ENCODE results near the gene TRMT1.
A peak's percentile ranks its signal among the peaks of the same experiment; 100 is the strongest.

The TRMT1 gene

GRCh38 chr19:13102416-13102665 is 14.2 kb downstream of the TRMT1 start:
- DNase-seq (ENCODE audit: low read depth) = no peak

DNA sequence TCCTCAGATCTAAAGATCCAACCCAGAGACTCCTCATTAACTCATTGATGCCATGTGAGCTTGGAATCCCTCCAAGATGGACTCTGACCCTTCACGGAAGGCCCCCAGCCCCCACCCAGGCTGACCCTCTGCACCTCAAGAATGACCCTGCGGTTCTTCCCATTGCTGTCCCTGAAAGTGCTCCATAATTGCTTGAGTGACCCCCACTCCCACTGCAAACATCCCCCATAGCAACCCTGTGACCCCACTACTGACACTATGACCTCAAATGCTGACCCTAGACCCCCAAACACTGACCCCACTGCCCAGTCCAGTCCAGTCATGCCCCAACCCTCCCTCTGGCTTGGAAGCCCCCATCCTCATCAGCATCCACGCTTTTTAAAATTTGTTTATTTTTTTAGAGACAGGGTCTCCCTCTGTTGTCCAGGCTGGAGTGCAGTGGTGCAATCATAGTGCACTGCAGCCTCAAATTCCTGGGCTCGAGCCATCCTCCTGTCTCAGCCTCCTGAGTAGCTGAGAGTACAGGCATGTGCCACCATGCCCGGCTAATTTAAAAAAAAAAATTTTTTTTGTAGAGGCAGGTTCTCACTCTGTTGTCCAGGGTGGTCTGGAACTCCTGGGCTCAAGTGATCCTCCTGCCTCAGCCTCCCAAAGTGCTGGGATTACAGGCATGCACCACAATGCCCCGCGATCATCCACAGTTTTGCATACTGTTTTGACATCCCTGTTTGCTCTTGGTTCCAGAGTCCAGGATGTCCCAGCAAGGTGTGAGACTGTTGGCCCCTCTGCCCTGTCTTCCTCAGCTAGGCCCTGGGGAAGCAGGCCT is 14.7 kb downstream of the TRMT1 start:
- DNase-seq (ENCODE audit: low read depth) = no peak

- DNase-seq (ENCODE audit: low read depth) = no peak
These were observed 15.5 kb downstream of the TRMT1 start for GRCh38 chr19:13100841-13101589.

DNA sequence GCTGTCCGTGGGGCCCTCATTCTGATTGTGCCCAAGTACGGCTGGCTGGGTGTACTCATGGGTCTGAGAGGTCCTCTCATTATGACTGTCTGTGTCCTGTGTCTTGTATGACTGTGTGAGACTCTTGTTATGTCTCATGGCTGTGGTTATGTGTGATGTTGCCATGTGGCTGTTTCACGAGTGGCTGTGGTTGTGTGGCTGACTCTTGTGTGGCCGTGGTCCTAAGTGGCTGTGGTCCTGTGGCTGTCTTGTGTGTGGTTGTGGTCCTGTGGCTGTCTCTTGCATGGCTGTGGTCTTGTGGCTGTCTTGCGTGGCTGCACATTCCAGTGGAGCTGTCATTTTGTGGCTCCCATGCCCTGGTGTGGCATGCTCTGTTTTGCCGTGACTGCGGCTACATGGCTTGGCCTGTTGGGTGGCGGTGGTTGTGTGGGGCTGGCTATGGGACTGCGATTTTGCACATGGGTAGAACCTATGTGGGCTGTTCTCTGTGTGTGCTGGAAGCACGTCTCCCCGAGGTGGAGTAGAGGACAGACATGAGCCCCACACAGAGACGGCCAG is 16.4 kb downstream of the TRMT1 start:
- no peak for DNase-seq (ENCODE audit: low read depth)

GRCh38 chr19:13099073-13099999 is 17.2 kb downstream of the TRMT1 start:
- DNase-seq (ENCODE audit: low read depth) = peak; percentile 65

DNA sequence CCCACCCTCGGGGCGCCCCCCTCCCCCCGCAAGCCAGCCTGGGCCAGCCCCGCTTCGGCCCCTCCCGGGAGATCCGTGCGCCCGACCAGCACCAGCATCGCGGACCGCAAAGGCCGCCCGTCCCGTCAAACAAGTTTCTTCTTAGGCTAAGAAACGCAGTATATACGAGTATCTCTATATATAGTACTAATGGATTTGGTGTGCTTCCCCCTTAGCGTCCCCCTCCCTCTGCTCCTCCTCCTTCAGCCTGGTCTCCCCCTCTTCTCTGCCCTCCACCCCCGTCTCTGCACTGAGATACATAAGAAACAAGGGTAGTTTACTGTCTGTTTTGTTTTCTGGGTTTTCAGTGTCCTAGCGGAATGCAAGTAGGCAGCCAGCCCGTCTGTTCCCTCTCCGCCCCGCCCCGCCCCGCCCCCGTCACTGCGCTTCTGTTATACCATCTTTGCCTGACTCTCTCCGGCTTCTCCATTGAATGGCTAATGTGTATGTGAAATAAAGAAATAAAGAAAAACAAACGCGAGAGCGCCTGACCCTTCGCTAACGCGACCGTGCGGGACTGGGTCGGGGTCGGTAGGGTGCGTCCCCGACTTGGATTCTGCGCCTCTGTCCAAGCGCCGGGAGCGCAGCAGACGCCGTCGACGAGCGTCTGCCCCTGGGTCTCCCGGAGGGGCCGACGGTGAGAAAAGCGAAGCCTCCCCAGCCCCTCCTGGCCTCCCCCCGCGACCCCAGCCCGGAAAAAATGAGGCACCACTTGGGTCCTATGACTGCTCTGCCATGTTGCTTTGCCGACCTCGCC is 18.1 kb downstream of the TRMT1 start:
- no peak for DNase-seq (ENCODE audit: low read depth)

DNA sequence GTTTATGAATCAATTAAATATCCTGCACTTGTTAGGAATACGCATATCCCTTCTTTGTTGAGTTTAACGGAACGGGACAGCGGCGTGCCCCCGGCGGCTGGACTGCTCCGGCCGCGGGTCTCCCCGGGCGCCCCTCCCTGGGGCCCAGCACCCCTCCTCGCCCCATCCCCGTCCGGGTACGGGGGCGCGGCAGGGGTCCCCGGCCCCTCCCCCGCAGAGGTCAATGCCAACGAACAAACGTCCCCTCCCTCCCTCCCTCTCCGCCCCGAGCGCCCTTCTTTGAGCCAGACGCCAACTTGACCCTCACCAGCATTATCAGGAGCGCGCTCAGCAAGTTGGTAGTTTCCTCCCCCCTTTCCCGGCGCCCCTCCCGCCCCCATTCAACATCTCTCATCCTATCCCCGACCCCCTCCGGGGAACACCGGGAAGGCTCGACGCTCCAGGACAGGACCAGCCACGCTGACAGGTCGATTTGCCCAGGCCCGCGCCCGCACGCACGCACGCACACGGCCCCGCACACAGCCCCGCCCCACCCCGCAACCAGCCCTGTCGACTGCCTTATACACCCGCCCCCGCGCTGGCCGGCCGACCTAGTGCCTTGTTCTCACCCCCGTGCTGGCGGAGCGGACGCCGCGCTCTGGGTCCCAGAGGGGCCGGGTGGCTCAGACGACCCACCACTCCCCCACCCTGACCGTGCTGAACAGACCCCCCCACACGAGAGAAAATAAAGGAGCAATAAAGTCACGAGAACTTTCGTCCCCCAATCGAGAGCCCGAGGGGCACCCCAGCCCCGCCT is 18.9 kb downstream of the TRMT1 start:
- DNase-seq (ENCODE audit: low read depth) = no peak

GRCh38 chr19:13097033-13097462 is 19.5 kb downstream of the TRMT1 start:
- no peak for DNase-seq (ENCODE audit: low read depth)

DNA sequence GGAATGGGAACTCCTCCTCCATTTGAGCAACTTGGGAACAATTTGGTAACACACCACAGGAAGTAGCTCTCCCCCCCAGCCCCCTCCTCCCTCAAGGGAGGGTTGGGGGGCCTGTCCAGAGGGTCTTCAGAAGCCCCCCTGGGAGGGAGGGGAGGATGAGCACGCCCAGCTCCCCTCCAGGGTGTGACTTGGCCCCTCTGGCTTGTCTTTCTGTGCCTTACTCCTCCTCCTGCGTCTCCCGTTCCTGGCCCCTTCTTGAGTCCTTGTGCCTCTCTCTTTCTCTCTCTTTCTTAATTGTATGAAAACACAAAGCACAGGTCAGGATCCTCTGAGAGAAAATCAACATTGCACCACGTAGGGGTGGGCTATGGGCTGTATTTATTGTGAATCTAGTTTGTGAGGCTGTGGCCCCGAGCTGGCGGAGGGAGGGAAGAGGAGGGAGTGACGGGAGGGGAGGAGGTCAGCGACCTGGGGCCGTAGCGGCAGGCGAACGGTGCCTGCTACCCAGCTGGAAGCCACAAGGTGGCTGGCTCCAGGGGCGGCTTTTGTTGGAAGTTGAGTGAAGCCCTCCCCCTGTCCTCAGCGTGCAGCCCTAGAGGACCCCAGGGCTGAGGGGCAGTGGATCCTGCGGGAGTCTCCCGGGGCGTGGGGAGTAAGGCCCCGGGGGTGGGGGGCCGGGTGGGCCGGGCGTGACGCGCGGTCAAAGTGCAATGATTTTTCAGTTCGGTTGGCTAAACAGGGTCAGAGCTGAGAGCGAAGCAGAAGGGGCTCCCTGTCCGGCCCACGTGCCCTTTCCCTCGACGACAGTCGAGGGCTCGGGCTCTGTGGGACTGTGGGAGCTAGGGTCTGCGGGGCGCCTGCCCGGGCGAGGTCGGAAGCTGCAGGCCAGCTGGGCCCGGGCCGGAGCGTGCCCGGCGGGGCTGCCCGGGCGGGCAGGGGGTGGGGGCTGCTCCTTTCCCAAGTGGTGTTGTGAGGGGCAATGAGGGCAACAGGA is 20.3 kb downstream of the TRMT1 start:
- no peak for DNase-seq (ENCODE audit: low read depth)

- DNase-seq (ENCODE audit: low read depth) = no peak
These were observed 21.2 kb downstream of the TRMT1 start for GRCh38 chr19:13095393-13095784.

DNA sequence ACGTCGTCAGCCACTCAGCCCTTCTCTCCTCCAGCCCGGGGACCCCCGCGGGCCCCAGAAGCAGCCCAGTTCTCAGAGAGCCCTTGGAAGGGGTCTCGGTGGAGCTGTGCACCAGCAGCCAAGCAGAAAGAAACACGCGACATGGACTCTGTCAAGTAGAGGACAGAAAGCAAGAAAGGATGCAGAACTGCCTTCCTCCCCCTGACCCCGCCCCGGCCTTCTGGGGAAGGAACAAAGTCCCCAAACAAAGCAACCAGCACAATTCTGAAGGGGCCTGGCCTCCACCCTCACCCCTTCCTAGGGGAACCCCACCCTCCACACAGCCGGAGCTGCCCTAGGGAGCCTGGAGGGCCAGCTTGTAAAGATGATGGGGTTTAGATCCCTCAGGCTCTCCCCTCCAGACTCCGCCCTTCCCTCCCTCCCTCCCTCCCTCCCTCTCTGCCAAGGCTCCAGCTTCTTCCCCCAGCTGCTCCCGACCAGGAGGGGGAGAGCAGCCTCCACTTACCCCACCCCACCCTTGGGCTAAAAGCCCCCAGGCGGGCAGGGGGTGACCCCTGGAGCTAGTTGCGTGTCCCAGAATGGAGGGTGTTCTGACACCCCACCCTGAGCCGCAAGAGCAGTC is 21.7 kb downstream of the TRMT1 start:
- DNase-seq (ENCODE audit: low read depth) = no peak

DNA sequence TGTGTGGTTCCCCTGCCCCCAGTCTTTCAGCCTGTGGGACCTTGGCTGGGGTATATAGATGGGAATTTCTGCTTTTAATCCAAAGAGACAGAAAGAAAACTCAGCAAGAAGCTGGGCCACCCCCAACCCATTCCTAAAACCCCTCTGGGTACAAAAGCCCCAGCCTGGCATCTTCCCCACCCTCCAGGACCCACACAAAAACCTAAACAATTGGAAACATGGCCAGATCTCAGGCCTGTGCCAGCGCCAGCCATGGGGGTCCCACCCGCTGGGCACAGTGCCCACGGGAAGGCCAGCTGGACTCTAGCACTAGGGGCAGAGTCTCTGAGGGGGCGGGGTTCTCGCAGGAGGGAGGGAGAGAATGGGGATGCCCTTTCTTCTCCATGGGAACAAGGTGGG is 22.4 kb downstream of the TRMT1 start:
- no peak for DNase-seq (ENCODE audit: low read depth)

- peak; percentile 62 for DNase-seq (ENCODE audit: low read depth)
These were observed 23.0 kb downstream of the TRMT1 start for GRCh38 chr19:13093407-13094105.

DNA sequence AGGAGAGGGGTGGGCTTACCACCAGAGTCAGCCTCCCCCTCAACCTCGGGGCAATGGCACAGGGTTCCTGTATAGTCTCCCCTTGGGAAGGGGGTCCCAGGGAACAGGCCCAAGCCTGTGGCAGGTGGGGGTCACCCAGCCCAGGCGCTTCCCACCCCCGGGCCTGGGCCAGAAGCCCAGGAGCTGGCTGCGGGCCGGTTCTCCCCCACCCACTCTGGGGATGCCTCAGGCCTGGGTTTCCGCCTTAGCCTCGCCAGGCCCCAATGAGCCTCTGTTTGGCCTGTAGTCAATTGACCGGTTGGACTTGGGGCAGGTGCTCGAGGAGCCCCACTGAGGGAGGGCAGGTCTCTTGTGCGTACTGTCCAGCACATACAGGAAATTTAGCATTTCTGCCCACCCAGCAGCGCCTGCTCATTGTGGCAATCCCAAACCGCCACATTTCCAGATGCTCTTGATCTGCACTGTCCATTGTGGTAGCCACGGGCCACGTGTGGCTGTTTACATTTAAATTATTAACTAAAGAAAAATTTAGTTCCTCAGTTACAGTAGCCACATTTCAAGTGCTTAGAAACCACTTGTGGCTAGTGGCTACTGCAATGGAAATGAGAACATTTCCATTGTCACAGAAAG is 23.8 kb downstream of the TRMT1 start:
- DNase-seq (ENCODE audit: low read depth) = no peak

DNA sequence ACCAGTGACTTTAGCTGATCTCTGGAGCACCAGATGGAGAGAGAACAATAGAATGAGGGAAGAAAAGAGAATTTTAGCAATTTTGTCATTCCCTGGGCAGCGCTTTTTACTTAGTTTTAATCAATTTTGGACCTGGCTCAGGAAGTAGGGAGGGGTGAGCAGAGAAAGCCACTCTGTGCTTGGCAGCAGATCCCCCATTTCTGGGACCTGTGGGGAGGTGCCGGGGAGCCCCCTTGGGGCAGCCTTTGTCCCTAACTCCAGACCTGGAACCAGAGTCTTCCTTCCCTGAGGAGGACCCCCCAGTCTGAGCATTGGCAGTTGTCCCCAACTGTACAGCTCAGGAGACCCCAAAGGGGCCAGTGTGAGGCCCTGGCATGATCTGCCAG is 24.4 kb downstream of the TRMT1 start:
- DNase-seq (ENCODE audit: low read depth) = no peak

DNA sequence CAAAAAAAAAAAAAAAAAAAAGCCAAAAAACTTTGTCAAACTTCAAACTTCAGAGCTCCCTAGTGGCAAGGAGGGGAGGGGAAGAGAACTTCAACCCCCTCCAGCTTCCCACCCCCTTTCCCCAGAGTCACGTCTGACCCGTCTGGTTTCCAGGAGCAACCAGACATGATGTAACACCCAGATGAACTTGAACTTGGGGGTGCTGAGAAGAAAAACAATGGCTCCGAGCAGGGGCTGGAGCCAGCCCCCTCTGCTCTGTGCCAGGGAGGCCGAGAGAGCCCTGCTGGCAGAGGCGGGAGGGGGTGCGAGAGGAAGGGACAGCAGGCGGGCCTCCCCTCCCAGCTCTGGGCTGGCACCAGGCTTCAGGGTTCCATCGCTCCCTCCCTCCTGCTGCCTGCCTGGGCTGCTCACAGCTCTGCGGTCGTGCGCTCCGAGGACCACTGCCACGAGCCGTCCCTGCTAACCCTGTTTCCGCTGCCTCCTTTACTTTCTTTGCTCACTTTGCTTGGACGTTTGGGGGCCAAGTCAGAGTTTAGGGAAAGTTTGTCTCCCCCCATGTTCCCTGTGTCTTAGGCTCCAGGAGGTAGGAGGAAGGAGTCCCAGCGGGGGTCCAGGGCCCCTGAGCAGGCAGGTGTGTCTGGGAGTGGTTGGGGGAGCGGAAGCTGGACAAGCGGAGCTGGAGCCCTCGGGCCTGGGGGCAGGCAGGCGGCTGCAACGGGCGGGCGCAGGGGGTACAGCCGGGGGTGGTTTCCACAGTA is 25.0 kb downstream of the TRMT1 start:
- DNase-seq (ENCODE audit: low read depth) = no peak
